ENCODE results near the gene CHST11.

CHST11 gene

GRCh38 chr12:104685366-104685765, 228.6 kb downstream of the CHST11 start:
- DNase-seq, result no peak

GRCh38 chr12:104686196-104686595, 229.4 kb downstream of the CHST11 start:
- DNase-seq, result no peak

- DNase-seq, result no peak
These were observed 231.2 kb downstream of the CHST11 start for GRCh38 chr12:104687823-104688573.

- no peak for DNase-seq
These were observed 232.9 kb downstream of the CHST11 start for GRCh38 chr12:104689635-104690034.

GRCh38 chr12:104691721-104692556, 235.2 kb downstream of the CHST11 start:
- no peak for DNase-seq

GRCh38 chr12:104692557-104693218, 235.9 kb downstream of the CHST11 start:
- DNase-seq, result no peak

- DNase-seq, result no peak
These were observed 236.7 kb downstream of the CHST11 start for GRCh38 chr12:104693493-104693892.

- no peak for DNase-seq
These were observed 237.4 kb downstream of the CHST11 start for GRCh38 chr12:104694161-104694560.

- no peak for DNase-seq
These were observed 238.0 kb downstream of the CHST11 start for GRCh38 chr12:104694711-104695110.

GRCh38 chr12:104695453-104696148, 238.9 kb downstream of the CHST11 start:
- DNase-seq, result no peak

- DNase-seq, result no peak
These were observed 240.4 kb downstream of the CHST11 start for GRCh38 chr12:104697186-104697585.

- no peak for DNase-seq
These were observed 242.1 kb downstream of the CHST11 start for GRCh38 chr12:104698871-104699270.

- no peak for DNase-seq
These were observed 242.9 kb downstream of the CHST11 start for GRCh38 chr12:104699489-104700190.

GRCh38 chr12:104700324-104700723, 243.6 kb downstream of the CHST11 start:
- DNase-seq, result no peak

- no peak for DNase-seq
These were observed 244.6 kb downstream of the CHST11 start for GRCh38 chr12:104701301-104701700.

- DNase-seq, result no peak
These were observed 245.0 kb downstream of the CHST11 start for GRCh38 chr12:104701756-104702155.

GRCh38 chr12:104702565-104703139, 245.9 kb downstream of the CHST11 start:
- DNase-seq, result no peak

- DNase-seq, result no peak
These were observed 246.6 kb downstream of the CHST11 start for GRCh38 chr12:104703372-104703771.

GRCh38 chr12:104704224-104704779, 247.6 kb downstream of the CHST11 start:
- DNase-seq, result no peak

GRCh38 chr12:104707194-104707593, 250.4 kb downstream of the CHST11 start:
- no peak for DNase-seq

GRCh38 chr12:104707794-104708558, 251.2 kb downstream of the CHST11 start:
- no peak for DNase-seq
